Suprapubic skin (tissue), 4 donors: ENCODE data around the gene XNDC1N. TPM values are rescaled to one million over a fixed set of nuclear protein-coding genes. Genes with fewer than 3 reads are reported as not detected.

ENCODE experiments used
- DNase-seq, 2 donors: peaks; one replicate each; pipeline ENCODE4 v3.0.0-alpha.2; 2019; ENCODE audit warnings: low spot score in 2 of 2
- H3K27ac ChIP-seq: fragments of 200-600 bp; sonication (generic); one replicate; pipeline ENCODE4 v1.5.1; 2019
- H3K27me3 ChIP-seq: fragments of 200-600 bp; sonication (generic); one replicate; pipeline ENCODE4 v1.5.1; 2019
- H3K36me3 ChIP-seq: fragments of 200-600 bp; sonication (generic); one replicate; pipeline ENCODE4 v1.5.1; 2019
- H3K4me1 ChIP-seq: fragments of 200-600 bp; sonication (generic); one replicate; pipeline ENCODE4 v1.5.1; 2019
- H3K4me3 ChIP-seq: fragments of 200-600 bp; sonication (generic); one replicate; pipeline ENCODE4 v1.5.1; 2019; ENCODE audit warnings: mild to moderate bottlenecking
- H3K9me3 ChIP-seq: fragments of 200-600 bp; sonication (generic); one replicate; pipeline ENCODE4 v1.5.1; 2019
- EP300 ChIP-seq: sonication (generic); formaldehyde crosslinking; IDR thresholded peaks from one replicate; pipeline ENCODE4 v1.6.1; 2017; ENCODE audit warnings: antibody characterized with exemption
- POLR2A ChIP-seq, 2 donors: fragments of 450-650 bp; IDR thresholded peaks; one replicate each; pipeline ENCODE4 v1.6.1; 2017; ENCODE audit warnings: antibody characterized with exemption in 2 of 2, mild to moderate bottlenecking in 2 of 2, moderate library complexity in 2 of 2
- POLR2AphosphoS5 ChIP-seq, 3 donors: sonication (generic); formaldehyde crosslinking; IDR thresholded peaks; one replicate each; pipeline ENCODE4 v1.6.1; 2017; ENCODE audit warnings: antibody characterized with exemption in 3 of 3
- WGBS: methylation state at CpG from one replicate; pipeline ENCODE4 v1.1.5; 2018; 5-methylcytosine and 5-hydroxymethylcytosine counted together
- total RNA-seq, 4 donors: library from RNA; depleted of rRNA; stranded (reverse); fragments of >200 nt; gene quantifications; one replicate each; pipeline ENCODE4 v1.1.0, GENCODE V29; 2016
- TF ChIP-seq, protein P1 (sequence below), 2 donors: fragments of 200-600 bp in 1 of 2; fragments of 450-650 bp in 1 of 2; sonication (generic) in 1 of 2; IDR thresholded peaks; one replicate each; pipeline ENCODE4 v1.5.1; 2016 to 2019; ENCODE audit warnings: antibody characterized with exemption in 2 of 2, mild to moderate bottlenecking in 1 of 2, moderate library complexity in 1 of 2

The XNDC1N gene
- total RNA-seq, 4 donors from 2014 or later: 3.6 to 25.3 (median 5.2) TPM

DNA sequence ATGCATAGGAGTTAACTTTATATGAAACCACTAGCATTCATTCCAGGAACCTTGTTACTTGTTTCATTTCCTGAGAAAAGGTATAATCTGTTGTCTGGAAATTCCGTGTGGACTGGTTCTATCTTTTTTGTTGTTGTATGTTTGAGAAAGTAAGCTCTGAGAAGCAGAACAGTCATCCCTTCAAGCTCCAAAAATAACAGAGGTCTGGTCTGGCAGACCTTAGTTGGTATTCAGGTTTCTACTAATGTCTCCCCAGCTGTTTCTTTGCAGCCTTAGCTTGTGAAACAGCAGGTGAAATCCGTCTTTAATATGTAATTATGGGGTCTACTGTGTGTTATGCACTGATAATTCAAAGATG is 2.8 kb upstream of the XNDC1N start:
- DNase-seq: no peak
- TF ChIP-seq EP300 (no peak), POLR2AphosphoS5 (IDR thresholded peaks at IDR 0.05) (no peak), POLR2A (IDR thresholded peaks at IDR 0.05) (no peak)
- TF ChIP-seq, protein P1, sequence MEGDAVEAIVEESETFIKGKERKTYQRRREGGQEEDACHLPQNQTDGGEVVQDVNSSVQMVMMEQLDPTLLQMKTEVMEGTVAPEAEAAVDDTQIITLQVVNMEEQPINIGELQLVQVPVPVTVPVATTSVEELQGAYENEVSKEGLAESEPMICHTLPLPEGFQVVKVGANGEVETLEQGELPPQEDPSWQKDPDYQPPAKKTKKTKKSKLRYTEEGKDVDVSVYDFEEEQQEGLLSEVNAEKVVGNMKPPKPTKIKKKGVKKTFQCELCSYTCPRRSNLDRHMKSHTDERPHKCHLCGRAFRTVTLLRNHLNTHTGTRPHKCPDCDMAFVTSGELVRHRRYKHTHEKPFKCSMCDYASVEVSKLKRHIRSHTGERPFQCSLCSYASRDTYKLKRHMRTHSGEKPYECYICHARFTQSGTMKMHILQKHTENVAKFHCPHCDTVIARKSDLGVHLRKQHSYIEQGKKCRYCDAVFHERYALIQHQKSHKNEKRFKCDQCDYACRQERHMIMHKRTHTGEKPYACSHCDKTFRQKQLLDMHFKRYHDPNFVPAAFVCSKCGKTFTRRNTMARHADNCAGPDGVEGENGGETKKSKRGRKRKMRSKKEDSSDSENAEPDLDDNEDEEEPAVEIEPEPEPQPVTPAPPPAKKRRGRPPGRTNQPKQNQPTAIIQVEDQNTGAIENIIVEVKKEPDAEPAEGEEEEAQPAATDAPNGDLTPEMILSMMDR (IDR thresholded peaks at IDR 0.05): no peak
- H3K4me1 ChIP-seq: peaks cover 41% of the 10 kb centered on the region
- H3K36me3 ChIP-seq: no peaks in the 10 kb centered on the region
- H3K27me3 ChIP-seq: no peaks in the 10 kb centered on the region
- no peak overlapping the region for H3K27ac ChIP-seq
- 72% methylated on average over 2 of the region's 2 CpGs for WGBS
- no peaks in the 10 kb centered on the region for H3K9me3 ChIP-seq
- no peak overlapping the region for H3K4me3 ChIP-seq

- H3K4me1 ChIP-seq: peaks cover 41% of the 10 kb centered on the region
- H3K9me3 ChIP-seq: no peaks in the 10 kb centered on the region
- no peak for DNase-seq
- no peak overlapping the region for H3K4me3 ChIP-seq
- H3K27me3 ChIP-seq: no peaks in the 10 kb centered on the region
- no peak for TF ChIP-seq EP300
- no peak for TF ChIP-seq POLR2A (IDR thresholded peaks at IDR 0.05)
- TF ChIP-seq POLR2AphosphoS5 (IDR thresholded peaks at IDR 0.05): no peak
- TF ChIP-seq, protein P1 (IDR thresholded peaks at IDR 0.05): no peak
- no peak overlapping the region for H3K27ac ChIP-seq
- 77% methylated on average over 11 of the region's 11 CpGs for WGBS
- no peaks in the 10 kb centered on the region for H3K36me3 ChIP-seq
Observed at GRCh38 chr11:71930556-71931244, 2.3 kb upstream of the XNDC1N start.

DNA sequence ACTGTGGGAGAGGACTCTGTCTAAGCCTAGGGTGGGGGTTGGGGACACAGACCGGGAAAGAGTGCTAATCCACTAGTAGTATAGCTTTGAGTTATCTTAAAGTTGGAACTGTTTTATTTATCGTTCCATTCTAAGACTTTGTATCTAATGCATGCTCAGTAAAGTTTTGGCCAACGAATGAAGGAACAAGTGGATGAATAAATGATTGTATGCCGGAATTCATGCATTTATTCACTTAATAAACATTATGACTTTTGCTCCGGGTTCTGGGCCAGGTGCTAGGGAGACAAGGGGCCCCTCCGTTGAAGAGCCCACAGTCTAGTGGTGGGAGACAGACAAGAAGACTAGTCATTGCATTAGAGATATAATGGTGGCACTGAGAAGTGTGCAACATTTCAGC is 1.1 kb upstream of the XNDC1N start:
- no peaks in the 10 kb centered on the region for H3K9me3 ChIP-seq
- TF ChIP-seq, protein P1 (IDR thresholded peaks at IDR 0.05): no peak
- no peak for TF ChIP-seq POLR2AphosphoS5 (IDR thresholded peaks at IDR 0.05)
- TF ChIP-seq EP300: no peak
- no peak for TF ChIP-seq POLR2A (IDR thresholded peaks at IDR 0.05)
- H3K27me3 ChIP-seq: no peaks in the 10 kb centered on the region
- H3K27ac ChIP-seq: no peak overlapping the region
- DNase-seq: no peak
- 6% methylated on average over 6 of the region's 6 CpGs for WGBS
- peak overlapping the region; percentile 73 for H3K4me3 ChIP-seq
- peaks cover 39% of the 10 kb centered on the region for H3K4me1 ChIP-seq
- H3K36me3 ChIP-seq: no peaks in the 10 kb centered on the region

- H3K9me3 ChIP-seq: no peaks in the 10 kb centered on the region
- peak within 1 kb of the TSS; percentile 88 for H3K27ac ChIP-seq
- no peaks in the 10 kb centered on the region for H3K36me3 ChIP-seq
- TF ChIP-seq, protein P1 (IDR thresholded peaks at IDR 0.05): no peak
- TF ChIP-seq POLR2AphosphoS5 (IDR thresholded peaks at IDR 0.05): peak in 1 of 3 donors; percentile 8
- H3K4me3 ChIP-seq: peak within 1 kb of the TSS; percentile 73
- under 1% methylated on average over 32 of the region's 32 CpGs for WGBS
- H3K4me1 ChIP-seq: peaks cover 35% of the 10 kb centered on the region
- peak; percentile 98 to 99 for DNase-seq
- H3K27me3 ChIP-seq: no peaks in the 10 kb centered on the region
Observed at GRCh38 chr11:71928737-71929443, 496 bp upstream of the XNDC1N start, which contains the start of gene RNF121. Gene RNF121 (plus strand): TSS chr11:71929046. CDS start chr11:71929062, 16 bp downstream.

- H3K9me3 ChIP-seq: no peaks in the 10 kb centered on the region
- no peak overlapping the region for H3K4me3 ChIP-seq
- DNase-seq: no peak
- WGBS: 93% methylated on average over 9 of the region's 9 CpGs
- TF ChIP-seq, protein P1 (IDR thresholded peaks at IDR 0.05): no peak
- TF ChIP-seq POLR2A (IDR thresholded peaks at IDR 0.05): no peak
- no peak overlapping the region for H3K27ac ChIP-seq
- H3K36me3 ChIP-seq: peaks cover 63% of the 10 kb centered on the region
- no peaks in the 10 kb centered on the region for H3K4me1 ChIP-seq
- no peaks in the 10 kb centered on the region for H3K27me3 ChIP-seq
Observed at GRCh38 chr11:71917646-71918140, 10.7 kb downstream of the XNDC1N start.
